Renal cortex interstitium (tissue), 11 donors: ENCODE results near the gene TNRC6B. TPM values are rescaled to one million over a fixed set of nuclear protein-coding genes. Genes with fewer than 3 reads are reported as not detected.

ENCODE experiments used
- DNase-seq, 11 donors: peaks; one replicate each; pipeline ENCODE4 v3.0.0-alpha.2; 2013; ENCODE audit warnings: low read depth in 9 of 11, low spot score in 4 of 11; ENCODE audit errors: extremely low read depth in 1 of 11
- polyA plus RNA-seq, 3 donors: library from polyadenylated mRNA; unstranded; fragments of 120-200 nt; gene quantifications; one replicate each; pipeline ENCODE4 v1.2.1, GENCODE V29; 2013; ENCODE audit not compliant: insufficient read length in 3 of 3

Gene TNRC6B
- polyA plus RNA-seq, 3 donors: 12.2 to 15.7 (median 13.9) TPM

DNA sequence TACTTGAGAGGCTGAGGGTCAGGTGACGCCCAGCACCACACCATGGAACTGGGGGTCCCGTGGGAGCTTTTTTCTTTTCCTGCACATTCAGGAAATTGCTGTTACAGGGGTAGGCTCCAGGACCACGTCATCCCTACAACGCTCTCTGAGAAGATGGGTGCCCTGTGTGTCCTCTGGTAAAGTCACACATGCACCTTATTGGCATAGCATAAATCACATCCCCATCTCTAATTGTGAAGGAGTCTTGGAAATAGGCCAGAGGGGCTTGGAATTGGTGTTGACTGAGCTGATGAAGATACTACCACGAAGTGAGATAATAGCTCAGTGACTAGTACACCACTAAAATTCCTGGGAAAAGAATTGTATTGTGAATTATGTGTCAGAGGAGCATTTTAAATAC lies 57.6 kb downstream of the TNRC6B start:
- no peak for DNase-seq

- no peak for DNase-seq
Observed at GRCh38 chr22:40236131-40236665, 58.5 kb downstream of the TNRC6B start.

DNA sequence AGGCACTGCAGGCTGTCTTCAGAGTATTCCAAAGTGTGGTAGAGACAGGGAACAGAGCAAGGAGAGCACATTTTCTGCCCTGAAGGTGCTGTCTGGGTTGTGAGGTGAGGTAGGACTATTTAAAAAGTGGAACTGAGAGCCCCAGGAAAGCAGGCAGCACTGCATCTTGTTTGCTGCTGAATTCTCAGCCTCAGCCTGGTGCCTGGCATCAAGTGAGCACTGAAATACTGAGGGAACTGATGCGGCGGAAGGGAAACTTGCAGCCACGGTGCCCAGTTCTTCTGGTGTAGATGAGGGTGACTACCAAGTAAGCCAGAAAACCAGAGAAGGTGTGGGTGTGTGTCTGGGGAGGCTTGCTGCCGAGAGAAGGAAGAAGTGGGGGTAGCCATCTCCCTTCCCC lies 59.5 kb downstream of the TNRC6B start:
- no peak for DNase-seq

DNA sequence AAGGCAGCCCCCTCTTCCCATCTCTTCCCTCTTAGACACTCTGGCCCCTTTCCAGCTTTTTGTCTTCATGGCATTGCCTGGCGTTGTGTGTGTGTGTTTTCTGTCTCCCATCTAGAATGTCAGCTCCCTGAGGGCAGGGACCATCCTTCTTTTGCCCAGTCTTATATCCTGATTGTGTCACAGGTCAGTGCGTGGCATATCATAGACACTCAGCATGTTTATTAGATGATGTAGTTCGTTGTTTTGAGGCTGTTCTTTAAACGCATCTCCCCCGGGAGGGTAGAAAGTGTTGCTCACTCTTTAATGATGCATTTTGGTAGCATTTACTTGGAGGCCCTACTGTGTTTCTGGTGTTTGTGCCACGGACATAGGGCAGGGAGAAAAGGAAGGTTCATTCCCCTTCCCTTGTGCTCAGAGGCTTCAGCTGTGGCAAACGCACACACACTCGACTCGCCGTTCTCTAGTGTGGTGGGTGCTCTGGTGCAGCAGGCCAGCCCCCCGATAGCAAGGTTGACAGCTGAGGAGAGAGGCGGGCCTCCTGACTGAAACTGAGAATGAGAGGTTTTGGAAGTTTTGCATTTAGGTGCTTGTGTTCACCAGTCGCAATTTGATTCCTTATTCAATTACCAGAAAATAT lies 60.2 kb downstream of the TNRC6B start:
- DNase-seq: no peak

DNA sequence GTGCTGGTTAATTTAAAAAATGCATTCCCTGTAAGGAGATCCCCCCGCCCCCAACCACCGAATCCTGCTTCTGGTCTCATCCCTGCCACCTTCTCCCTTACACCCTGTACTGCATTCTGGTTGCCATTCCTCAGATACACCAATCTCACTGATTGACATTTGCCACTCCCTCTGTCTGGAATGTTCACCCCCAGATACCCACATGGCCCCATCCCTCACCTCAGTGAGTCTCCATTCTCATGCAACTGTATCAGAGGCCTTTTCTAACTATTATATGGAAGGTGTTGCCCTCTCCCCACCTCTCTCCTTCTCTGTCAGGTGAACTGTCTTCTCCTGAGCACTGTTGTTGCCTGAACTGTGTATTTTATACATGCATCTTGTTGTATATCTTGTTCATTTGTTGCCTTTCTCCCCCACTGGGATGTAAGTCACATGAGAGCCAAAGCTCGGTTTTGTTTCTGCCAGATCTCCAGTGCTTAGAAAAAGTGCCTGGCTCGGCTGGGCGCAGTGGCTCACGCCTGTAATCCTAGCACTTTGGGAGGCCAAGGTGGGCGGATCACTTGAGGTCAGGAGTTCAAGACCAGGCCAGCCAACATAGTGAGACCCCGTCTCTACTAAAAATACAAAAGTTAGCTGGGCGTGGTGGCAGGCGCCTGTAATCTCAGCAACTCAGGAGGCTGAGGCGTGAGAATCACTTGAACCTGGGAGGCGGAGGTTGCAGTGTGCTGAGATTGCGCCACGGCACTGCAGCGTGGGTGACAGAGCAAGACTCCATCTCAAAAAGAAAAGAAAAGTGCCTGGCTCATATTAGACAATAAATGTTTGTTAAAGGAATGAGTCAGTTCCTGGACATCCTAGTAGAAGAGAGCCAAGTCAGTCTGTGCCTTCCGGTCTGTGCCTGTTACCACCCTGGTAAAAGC lies 61.0 kb downstream of the TNRC6B start:
- no peak for DNase-seq

DNA sequence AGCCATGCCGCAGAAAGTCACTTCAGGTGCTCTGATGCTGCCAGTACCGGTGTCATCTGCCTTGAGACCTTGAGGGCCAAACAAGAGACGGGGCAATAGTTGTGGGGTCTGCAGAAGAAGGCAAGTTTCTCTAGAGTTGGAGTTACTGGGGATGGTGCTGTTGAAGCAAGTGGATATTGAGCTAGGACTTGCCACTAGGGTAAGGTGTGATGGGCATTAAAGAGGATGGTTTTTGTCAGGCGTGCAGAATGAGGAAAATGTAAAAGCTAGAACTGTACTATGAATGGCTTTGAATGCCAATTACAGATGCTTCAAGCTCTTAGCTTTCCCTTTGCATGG lies 61.6 kb downstream of the TNRC6B start:
- DNase-seq: no peak

DNA sequence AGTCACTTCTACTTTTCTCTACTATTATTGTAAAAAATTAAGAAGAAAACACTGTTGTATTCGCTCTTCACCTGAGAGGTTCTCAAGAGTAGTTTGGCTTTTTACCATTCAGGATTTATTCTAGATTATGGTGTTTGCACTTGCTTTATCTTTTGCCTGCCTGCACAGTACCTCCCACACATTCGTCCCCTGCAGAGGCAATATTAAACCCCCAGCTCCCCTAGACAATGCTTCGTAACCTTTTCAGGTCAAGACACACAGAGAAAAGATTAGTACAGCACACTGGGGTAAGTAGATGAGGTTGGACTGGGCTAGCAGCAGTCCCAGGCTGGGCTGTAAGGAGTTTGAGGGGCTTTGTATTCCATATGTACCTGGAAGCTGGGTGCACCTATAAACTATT lies 62.4 kb downstream of the TNRC6B start:
- DNase-seq: no peak

DNA sequence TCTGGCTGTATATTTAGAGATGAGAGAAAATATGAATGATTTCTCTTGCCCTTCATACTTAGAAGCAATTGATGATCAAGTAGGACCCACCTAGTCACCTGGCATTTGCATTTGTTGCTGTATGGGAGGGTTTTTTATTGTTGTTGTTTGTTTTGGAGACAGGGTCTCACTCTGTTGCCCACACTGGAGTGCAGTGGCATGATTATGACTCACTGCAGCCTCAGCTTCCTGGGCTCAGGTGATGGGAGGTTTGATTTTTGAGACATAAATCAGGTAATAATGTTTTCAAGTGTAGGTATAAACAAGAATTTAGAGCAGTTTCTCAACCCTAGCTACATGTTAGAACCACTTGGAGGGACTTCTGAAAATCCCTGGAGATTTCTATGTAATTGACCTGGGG lies 63.0 kb downstream of the TNRC6B start:
- no peak for DNase-seq

- DNase-seq: no peak
Observed at GRCh38 chr22:40241200-40241763, 63.6 kb downstream of the TNRC6B start.

GRCh38 chr22:40243891-40244290 lies 66.2 kb downstream of the TNRC6B start:
- DNase-seq: no peak

DNA sequence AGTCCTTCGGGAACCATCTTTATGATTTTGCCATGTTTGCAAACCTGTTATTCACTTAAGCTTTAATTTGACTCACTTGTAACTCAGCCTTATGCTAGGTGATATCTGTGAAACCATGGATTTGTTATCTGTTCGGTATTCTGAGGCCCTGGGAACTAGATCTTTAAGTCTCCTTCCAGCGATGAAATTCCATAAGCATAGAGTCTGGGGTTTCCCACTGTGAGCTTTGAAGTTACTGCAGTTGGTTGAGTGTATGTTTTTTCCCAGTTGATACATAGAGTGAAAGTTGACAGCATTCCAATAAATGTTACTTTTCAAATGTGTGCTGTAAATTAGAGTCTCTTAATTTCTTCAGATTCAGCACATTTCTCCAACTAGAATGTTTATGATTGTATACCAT lies 66.9 kb downstream of the TNRC6B start:
- no peak for DNase-seq

- no peak for DNase-seq
Observed at GRCh38 chr22:40247976-40248375, 70.3 kb downstream of the TNRC6B start.

DNA sequence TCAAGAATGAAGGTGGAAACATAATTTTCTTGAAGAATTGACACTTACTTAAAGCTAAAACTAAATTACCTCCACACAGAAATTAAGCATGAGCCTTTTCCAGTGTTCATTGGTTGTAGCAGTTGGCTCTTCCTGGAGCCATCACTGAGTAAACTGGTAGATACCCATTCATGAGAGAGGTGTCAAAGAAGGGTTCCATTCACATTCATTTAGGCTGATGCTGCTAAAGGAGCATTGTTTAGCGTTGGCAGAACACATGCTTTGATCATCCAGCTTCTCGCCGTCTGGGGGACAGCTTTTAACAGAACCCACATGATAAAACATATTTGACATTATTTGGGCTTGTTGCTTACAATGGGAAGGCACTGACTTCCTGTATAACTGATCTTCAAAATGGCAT lies 71.6 kb downstream of the TNRC6B start:
- DNase-seq: no peak

DNA sequence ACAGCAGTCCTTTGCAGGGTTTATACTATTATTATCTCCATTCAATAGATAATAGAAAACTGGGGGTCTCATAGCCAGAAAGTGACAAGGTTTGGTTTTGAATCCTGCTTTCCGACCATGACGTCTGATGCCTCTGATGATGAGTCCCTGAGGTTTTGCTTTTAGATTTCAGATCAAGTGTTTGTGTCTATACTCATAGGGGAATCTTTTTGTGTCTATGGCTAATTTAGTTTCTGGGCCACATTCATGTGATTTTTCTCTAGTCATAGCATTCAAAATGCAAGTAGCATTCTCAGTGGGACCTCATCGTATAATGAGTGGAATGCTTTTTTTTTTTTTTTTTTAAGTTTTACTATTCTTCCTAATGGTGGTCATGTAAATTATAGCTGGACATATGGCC lies 72.9 kb downstream of the TNRC6B start:
- no peak for DNase-seq

DNA sequence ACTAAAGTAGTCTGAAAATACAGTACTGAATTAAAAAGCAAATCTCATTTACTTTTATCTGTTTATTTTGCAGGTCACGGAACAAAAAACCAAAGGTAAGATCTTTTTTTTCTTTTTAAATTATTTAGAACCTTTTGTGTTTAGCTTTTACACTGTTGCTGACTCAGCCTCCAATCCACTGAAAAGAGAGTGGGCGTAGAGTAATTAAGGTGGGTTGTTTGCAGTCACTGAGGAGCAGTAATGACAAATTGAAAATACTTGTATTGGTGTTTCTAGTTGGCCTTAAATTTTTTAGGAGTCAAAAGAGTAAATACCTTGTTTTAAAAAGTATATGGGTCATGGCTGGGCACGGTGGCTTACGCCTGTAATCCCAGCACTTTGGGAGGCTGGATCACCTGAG lies 73.4 kb downstream of the TNRC6B start:
- DNase-seq: no peak

GRCh38 chr22:40252146-40252545 lies 74.4 kb downstream of the TNRC6B start:
- DNase-seq: no peak

- peak in 10 of 11 donors; percentile 15 to 58 (median 42) for DNase-seq
Observed at GRCh38 chr22:40256516-40256915, 78.8 kb downstream of the TNRC6B start.

DNA sequence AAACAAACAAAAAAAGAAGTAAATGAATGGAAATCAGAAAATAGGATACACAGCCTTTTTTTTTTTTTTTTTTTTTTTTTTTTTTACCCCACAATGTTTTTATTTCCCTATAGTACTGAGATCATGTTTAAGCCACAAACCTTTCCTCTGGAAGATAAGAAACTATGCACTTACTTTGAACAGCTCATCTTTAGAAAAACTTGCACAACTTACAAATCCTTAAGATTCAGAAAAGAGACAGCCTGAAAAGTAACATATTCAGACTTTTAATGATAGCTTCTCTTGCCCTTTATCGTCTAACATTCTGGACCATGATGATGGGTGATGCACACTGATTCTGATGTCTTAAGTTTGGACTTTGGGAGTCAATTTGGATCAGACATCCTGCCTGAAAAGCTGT lies 80.3 kb downstream of the TNRC6B start:
- no peak for DNase-seq

DNA sequence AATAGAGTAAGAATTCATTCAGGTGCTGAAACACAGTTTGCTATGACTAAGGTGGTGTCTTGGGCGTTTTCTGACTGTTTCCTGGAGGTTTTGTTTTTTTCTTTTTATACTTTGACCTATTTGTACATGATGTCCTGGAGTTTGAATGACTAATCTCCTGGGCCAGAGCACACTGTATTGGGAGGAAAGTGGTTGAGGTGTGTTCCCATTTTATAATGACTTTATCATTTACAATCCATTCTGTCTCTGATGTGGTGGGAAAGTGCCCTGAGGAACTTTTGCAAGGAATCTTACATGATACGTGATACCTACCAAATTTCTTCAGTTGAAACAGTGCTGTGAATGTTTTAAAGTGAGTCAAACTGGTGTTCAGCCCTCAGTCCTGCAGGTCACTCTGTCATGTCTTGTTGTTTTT lies 80.8 kb downstream of the TNRC6B start:
- DNase-seq: no peak

DNA sequence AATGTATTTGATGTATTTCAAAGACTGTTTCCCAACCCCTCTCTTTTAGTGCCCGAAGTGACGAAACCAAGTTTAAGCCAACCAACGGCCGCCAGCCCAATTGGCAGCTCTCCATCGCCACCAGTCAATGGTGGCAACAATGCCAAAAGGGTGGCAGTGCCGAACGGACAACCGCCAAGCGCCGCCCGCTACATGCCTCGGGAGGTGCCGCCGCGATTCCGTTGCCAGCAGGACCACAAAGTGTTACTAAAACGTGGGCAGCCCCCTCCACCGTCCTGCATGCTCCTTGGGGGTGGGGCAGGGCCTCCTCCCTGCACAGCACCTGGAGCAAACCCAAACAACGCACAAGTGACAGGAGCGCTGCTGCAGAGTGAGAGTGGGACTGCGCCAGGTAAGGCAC lies 84.1 kb downstream of the TNRC6B start:
- no peak for DNase-seq
